Activated CD8-positive, alpha-beta memory T cell treated with anti-CD3 and anti-CD28 coated beads, Interleukin-2, amount 50 U/mL, for 1 hour (primary cell): ENCODE data around the gene GRAMD1B.

Experiments
- DNase-seq: peaks from one replicate; pipeline ENCODE4 v3.0.0-alpha.2; 2020; ENCODE audit errors: extremely low read depth

Gene GRAMD1B

GRCh38 chr11:123409456-123410217, 20.4 kb upstream of the GRAMD1B start:
- DNase-seq: no peak

DNA sequence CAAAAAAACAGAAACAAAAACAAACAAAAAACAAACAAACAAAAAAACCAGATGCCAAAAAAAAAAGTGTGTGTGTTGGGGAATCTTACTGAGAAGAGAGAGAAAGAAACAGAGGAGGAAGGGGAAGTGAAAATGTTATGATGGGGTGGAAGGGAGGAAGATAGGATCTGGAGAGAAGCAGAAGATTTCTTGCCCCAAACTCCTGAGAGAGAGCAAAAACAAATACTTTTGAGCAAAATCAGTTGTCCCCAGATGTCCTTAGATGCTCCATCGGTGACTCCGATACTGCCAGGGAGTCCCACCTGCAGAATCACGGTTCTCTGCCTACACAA, 19.9 kb upstream of the GRAMD1B start:
- no peak for DNase-seq

DNA sequence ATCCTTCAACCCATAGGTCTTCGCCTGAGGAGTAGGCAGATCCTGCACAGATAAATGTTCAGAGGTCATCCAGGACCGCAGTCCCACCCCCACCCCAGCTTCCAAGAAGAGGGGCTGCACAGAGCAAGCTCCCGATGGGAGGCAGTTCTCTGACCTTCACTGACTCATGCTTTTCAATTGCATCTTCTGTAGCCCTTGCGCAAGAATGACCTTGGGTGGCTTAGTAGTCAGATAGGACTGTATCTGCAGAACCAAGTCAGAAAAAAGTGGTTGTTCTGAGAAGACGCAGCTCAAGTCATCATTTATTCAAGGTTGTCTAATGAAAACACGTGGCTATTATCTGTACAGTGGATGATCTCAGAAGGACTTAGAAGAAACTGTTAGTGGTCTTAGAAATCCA, 16.4 kb upstream of the GRAMD1B start:
- DNase-seq: no peak

GRCh38 chr11:123416566-123416965, 13.5 kb upstream of the GRAMD1B start:
- DNase-seq: no peak

DNA sequence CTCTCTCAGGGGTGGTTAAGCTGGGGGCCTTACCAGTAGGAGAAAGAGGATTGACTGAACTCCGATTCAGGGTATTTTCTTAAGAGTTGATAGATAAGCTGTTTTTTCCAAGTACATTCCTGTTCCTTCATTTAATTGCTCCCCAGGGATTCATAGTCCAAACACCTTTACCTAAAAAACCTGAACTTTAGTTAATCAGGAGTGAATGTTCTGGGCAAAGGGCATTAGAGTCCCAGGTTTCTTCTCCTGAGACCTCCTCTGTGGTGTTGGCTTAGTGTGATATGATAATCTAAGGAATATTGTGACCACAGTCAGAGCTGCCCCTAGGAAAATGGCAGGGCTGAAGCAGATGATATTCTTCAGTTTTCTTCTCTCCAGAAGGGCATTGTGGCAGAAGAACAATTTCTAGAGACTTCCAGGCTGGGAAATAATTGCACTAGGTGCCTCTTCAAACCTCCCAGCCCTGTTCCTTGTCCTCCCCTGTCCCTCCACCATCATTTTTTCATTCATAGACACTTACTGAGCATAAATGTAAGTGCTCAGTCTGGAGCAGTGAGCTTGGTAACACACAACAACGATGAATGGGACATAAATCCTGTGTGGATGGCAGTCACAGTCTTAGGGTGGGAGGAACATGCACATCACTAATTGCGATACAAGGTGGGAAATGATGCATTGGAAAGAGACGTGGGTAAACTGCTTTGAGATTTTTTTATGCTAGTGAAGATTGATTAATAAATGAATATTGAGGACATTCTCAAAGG, 11.5 kb upstream of the GRAMD1B start:
- no peak for DNase-seq

GRCh38 chr11:123419731-123420452, 10.2 kb upstream of the GRAMD1B start:
- no peak for DNase-seq

- no peak for DNase-seq
These were observed 8.5 kb upstream of the GRAMD1B start for GRCh38 chr11:123421589-123421988.

GRCh38 chr11:123425367-123425766, 4.7 kb upstream of the GRAMD1B start:
- no peak for DNase-seq

DNA sequence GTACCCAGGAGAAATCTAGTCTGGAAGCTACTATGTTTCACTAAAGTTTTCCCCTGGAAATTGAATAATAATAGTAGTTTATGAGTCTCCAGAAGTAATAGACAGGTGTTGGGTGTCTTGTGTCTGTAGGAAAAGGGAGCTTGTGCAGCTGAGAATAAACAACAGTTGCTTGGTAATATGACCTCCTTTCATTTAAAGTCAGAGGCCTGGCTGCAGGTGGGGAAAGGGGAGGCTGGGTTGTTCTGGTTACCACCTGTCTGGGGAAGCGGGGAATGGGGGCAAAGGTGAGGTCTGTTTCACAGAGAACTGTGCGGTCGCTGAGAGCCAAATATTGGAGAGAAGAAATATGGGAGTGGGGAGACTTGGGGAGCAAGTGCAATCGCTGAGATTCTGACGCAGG, 3.3 kb upstream of the GRAMD1B start:
- DNase-seq: no peak

GRCh38 chr11:123427405-123427804, 2.7 kb upstream of the GRAMD1B start:
- DNase-seq: no peak

GRCh38 chr11:123428116-123428715, 1.9 kb upstream of the GRAMD1B start:
- no peak for DNase-seq

DNA sequence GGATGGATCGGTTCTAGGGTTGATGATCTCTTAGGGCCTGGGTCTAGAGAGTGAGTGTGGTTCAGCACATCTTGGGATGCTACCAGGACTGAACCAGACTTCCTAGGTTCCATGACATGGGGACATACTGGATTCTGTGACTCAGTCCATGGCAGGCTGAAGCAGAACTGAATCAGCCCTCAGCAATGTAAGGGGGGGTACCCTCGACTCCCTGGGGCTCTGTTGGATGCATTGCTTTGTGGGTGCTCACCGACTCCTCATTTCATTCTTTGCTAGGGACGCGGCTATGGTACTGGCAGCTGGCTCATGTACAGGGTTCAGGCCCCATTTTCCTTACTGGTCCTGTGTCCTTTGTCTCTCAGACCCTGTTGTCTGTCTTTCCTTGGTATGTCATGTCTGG, 733 bp upstream of the GRAMD1B start:
- no peak for DNase-seq

DNA sequence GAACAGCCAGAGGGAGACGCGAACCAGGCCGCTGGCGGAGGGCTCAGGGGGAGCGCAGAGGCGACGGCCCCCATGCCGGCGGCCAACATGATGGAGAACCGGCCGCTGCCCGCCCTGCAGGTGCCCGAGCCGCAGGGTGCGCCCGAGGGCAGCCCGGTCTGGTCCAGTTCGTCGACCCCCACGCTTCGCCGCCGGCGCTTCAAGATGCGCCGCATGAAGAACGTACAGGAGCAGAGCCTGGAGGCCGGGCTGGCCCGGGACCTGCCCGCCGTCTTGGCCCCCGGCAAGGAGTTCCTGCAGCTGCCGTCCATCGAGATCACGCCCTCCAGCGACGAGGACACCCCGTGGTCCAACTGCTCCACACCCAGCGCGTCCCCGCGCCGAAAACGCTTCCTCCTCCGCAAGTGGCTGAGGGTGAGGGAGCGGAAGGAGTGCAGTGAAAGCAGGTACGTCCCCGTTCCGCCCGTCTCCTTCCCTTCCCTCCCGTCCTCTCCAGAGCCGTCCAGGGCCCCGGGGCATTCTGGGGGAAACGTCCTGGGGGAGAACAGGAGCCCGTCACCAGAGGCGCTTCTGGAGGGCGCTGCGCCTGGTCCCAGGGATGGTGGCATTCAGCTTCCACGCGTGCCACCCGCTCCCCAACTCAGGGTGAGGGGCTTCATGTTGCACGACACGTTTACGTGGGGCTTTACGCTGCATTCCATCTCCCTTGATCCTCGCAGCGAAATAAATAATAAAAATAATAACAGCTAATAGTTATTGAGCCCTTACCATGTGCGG, 840 bp downstream of the GRAMD1B start:
- DNase-seq: no peak

- DNase-seq: no peak
These were observed 1.6 kb downstream of the GRAMD1B start for GRCh38 chr11:123431619-123432018.

DNA sequence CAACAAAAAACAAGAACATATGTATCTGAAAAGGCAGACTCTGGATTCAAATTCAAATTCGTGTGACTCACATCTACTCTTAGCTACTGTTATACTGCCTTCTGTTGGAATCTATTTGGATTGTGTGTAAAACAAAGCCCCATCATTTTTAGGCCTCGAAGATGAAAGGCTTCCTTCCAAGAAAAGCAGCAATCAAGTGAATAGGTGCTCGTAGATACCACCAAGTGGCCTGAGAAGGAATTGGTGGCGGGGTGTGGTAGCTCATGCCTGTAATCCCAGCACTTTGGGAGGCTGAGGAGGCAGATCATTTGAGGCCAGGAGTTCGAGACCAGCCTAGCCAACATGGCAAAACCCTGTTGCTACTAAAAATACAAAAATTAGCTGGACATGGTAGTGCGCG, 4.2 kb downstream of the GRAMD1B start:
- DNase-seq: no peak

DNA sequence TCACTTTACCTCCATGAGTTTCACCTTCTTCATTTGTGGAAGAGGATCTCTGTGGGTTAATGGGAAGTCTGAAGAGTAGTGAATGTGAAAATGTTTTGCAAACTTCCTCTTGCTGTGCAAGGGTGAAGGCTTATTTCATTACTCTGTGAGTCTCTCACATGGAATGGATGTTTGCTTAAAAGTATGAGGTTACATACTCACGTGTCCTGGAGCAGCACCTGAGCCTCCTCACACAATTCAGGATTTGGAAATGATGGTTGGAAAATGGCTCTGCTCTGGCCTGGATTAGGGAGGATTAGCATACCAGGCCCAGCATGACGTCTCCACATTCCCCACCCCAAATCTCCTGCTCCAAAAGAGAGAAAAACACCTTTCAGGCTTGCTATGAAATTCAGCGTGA, 4.8 kb downstream of the GRAMD1B start:
- DNase-seq: no peak

DNA sequence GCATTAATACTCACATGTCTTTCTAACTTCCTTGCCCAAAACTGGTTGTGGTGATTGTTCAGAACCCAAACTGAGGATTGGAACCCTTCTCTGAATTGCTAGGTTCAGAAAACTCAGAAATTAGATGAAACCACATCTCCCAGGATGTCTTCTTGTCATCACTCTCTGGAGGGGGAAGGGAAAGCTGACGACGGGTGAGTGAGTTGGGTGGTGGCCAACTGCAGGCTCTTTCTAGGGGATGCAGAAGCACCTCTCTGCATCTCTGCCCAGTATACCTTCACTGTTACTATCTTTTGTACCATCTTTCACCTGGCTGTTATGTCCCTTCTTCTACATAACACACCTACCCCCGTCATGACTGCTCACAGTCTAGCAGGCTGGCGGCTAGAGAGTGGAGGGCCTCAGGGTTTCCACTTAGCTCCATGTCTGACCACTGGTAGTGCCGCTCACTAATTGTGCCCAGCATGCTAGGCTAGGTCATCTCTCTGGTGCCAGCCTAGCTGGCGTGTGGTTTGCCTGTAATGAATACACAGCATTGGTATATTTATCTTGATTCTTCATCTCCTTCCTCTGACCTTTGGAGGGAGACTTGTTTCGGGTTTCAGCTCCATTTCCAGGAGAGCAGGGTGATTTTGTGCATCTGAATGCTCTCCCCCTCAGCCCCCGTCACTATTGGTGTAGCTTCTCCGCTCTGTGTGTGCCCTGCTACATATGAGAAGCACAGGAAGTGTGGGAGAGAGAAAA, 7.3 kb downstream of the GRAMD1B start:
- no peak for DNase-seq

DNA sequence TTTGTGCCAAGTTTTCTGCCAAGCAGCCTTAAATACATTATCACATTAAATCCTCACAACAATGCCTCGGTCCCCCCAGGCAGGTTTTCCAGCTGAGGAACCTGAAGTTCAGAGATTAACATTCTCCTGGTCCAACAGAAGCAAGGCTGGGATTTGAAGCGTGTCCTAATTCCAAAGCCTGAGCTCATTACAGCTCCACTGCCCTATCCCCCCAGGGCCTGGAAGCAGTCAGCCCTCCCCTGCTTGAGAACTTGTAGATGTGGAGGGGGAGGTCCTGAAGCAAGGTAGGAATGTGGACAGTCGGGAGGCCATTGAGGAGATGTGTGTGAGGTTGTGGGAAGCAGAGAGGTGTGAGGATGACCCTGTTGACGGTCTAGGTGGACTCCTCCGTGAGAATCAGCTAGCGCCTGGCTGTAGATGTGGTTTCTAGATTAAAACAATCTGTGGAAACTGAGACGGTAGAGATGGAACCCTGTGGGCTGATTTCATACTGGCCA, 8.1 kb downstream of the GRAMD1B start:
- DNase-seq: no peak

DNA sequence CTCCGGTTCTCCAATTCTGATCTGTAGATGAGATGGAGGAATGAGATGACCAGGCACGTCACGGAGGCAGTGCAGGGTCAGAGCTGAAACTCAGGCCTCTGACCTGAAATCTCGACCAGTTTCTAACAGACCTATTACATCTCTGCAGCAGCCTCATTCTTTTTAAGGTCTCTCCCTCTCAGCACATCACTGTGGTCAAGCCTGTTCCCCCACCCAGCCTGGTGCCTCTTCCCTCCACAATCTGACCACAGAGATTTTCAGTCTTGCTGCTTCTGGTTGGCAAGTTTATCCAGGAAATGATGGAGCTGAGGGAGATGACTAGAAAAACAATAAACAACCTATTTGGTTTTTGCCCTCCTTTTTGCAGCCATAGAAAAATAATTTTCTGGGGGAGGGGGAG, 9.5 kb downstream of the GRAMD1B start:
- no peak for DNase-seq

DNA sequence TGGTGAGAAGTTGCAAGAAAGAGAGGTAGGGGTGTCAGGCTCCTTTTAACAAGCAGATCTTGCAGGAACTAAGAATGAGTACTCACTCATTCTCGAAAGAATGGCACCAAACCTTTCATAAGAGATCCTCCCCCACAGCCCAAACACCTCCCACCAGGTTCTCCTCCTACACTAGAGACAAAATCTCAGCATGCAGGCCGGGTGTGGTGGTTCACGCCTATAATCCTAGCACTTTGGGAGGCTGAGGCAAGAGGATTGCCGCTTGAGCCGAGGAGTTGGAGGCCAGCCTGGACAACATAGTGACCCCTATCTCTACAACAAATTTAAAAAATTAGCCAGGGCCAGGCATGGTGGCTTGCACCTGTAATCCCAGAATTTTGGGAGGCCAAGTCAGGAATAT, 11.1 kb downstream of the GRAMD1B start:
- no peak for DNase-seq
